KOPT-K1 (cell line): ENCODE data around the gene CACNA1C.
"Not testable (repeated sequence)": the region's sequence is repeated elsewhere in the genome, so short reads cannot be mapped to it uniquely, and the experiment has no call there.

ENCODE experiments used
- H3K27ac ChIP-seq: fragments of 200-600 bp; sonication (generic); 2 replicates; pipeline ENCODE4 v1.5.1; 2016; ENCODE audit warnings: antibody characterized with exemption, mild to moderate bottlenecking, low read depth, low read length; ENCODE audit not compliant: poor library complexity, severe bottlenecking
- H3K36me3 ChIP-seq: fragments of 200-600 bp; sonication (generic); 2 replicates; pipeline ENCODE4 v1.5.1; 2017; ENCODE audit warnings: antibody characterized with exemption, mild to moderate bottlenecking, low read length, moderate library complexity; ENCODE audit not compliant: insufficient read depth
- H3K9me3 ChIP-seq: fragments of 200-600 bp; sonication (generic); 2 replicates; pipeline ENCODE4 v1.5.1; 2017; ENCODE audit warnings: antibody characterized with exemption, low read length, mild to moderate bottlenecking; ENCODE audit not compliant: insufficient read depth, poor library complexity, severe bottlenecking

The CACNA1C gene

DNA sequence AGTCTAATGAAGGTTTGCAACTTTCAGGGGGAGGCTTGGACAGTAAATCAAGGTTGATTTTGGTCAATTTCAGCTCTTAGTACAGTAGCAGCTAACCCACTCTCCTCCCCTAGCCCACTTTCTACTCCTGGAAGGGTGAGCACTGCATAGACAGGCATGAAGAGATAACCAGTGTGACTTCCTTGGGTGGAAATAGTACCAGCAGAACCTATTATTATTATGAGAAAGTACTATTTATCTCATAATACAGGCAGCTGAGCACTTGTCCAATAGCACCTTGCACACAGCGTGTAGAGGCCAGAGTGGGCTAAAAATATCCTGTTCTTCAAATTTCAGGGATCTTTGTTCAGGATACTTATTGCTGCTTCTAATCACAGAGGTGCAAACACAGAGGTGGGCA lies 645.8 kb downstream of the CACNA1C start:
- Histone ChIP-seq H3K36me3 (no peaks in the 10 kb centered on the region), H3K27ac (no peak overlapping the region), H3K9me3 (no peaks in the 10 kb centered on the region)

DNA sequence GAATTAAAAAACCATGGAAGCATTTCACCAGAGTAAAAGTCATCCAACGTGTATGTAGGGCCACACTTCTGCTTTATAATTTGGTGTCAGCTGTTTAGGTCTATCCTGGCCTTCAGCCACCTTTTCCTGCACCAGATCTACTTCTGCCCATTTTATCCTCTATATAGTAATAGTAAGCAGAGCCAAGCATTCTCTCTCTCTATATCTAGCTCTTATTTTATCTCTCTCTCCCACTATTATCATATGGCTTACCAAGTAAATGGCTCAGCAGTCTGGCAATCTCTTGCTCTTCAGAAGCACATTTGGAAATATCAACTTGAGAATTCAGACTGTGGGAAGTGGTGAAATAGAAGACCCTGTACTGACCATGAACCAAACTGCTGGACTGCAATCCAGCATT lies 657.9 kb downstream of the CACNA1C start:
- H3K36me3 ChIP-seq = no peaks in the 10 kb centered on the region
- no peak overlapping the region for H3K27ac ChIP-seq
- H3K9me3 ChIP-seq = peaks cover 28% of the 10 kb centered on the region

DNA sequence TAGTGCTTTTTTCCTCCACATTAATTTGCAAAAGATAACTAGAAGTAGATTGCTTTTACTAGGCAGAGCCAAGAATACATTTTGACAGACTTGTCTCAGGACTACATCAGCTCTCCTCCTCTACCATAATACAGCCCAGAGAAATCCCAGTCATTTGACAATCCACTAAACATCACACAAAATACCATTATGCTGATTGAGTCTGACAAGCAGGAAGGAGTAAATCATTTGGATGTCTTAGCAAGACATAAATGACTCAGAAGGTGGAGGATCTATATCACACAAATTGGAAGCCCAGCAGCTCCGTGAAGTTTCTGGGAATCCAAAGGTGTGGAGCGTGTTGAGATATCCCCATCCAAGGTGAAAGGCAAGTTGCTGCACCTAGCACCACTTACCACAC lies 666.6 kb downstream of the CACNA1C start:
- Histone ChIP-seq H3K27ac (no peak overlapping the region), H3K9me3 (no peaks in the 10 kb centered on the region), H3K36me3 (no peaks in the 10 kb centered on the region)

DNA sequence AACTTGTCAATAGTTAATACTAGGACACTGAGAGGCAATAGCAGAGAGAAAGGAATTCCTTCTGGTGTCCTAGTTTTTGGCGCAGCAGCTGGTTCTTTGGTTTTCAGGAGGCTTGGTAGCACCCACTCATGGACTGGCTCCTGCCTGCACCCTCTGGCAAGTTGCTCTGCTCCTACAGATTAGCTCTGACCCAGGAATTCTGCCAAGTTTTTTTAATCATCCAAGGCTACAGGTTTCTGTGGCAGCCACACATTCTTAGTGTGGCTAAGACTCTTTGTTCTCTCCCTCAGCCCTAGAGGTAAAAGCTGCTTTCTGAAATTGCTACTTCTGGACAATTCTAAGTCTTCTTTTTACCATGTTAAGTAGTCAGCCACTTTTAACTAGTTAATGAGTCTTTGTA lies 670.0 kb downstream of the CACNA1C start:
- Histone ChIP-seq H3K9me3 (no peaks in the 10 kb centered on the region), H3K27ac (no peak overlapping the region), H3K36me3 (no peaks in the 10 kb centered on the region)

DNA sequence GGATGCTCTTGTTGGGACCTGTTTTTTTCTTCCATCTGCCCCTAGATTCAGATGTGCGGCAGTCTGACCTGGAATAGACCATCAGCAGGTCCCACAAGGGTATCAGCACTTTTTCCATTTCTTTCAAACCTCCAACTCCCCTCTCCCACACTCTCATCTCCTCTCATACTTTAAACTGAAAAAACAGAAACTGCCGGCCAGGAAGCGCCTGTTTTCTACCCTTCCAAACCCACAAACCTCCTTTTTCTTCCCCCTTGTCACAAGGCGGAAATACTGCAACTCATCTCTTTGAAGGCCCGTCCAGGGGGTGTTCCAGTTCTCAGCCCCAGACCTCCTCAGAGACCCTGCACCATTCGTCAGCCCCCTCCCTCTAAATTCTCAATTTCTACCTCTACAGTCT lies 679.5 kb downstream of the CACNA1C start:
- Histone ChIP-seq H3K9me3 (no peaks in the 10 kb centered on the region), H3K27ac (peak overlapping the region; percentile 79), H3K36me3 (no peaks in the 10 kb centered on the region)

DNA sequence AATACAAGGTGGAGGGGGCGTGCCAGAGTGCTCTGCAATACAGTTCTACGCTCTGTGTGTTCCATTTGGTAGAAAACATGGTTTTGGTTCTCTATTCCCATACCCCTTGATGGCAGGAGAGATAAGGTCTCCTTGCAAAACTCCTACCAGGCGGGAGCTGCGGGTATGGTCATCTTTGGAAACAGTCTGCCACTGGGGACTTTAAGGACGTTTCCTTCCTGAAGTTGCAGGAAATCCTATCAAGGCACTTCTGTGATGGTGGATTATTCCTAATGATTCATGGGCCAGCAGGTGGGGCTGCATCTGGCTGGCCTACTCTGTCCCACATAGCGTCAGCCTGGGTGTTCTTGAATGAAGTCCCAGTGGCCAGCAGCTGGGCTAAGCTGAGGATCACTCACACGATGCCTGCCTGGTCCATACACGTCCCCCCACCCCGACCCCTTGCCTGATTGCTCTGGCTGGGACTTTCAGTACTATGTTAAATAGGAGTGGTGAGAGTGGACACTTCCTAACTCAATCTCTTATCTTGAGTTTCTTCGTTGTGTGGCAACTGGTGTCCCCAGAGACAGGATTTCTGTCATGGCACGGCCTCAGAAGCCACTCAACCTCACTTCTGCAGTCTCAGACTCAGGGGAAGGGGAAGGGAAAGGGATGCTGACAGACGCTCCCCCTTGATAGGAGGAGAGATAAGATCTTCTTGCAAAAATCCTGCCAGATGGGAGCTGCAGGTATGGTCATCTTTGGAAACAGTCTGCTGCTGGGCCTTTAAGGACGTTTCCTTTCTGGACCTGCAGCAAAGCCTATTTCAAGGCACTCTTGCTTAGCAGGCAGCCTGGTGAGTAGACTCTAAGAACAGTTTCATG lies 680.9 kb downstream of the CACNA1C start:
- H3K9me3 ChIP-seq = no peaks in the 10 kb centered on the region
- H3K27ac ChIP-seq = peak overlapping the region; percentile 79
- H3K36me3 ChIP-seq = no peaks in the 10 kb centered on the region

DNA sequence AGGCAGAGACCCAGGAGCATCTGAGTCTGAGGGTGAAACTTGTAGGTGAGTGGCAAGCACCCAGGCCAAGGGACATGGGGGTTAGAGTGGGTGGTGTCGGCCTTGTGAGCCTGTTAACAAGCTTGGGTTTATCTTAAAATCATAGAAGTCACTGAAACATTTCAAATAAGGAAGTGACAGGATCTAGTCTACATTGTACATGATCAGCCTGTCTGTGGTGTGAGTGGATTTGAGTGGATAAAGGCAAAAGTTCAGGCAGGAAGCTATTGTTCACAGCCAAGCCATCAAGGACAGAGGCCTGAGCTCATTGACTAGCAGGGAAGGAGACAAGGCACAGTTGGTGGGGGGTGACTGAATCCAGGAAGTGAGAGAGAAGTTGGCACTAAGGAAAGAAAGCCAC lies 682.6 kb downstream of the CACNA1C start:
- H3K27ac ChIP-seq = peak overlapping the region; percentile 29
- no peaks in the 10 kb centered on the region for H3K9me3 ChIP-seq
- H3K36me3 ChIP-seq = no peaks in the 10 kb centered on the region

DNA sequence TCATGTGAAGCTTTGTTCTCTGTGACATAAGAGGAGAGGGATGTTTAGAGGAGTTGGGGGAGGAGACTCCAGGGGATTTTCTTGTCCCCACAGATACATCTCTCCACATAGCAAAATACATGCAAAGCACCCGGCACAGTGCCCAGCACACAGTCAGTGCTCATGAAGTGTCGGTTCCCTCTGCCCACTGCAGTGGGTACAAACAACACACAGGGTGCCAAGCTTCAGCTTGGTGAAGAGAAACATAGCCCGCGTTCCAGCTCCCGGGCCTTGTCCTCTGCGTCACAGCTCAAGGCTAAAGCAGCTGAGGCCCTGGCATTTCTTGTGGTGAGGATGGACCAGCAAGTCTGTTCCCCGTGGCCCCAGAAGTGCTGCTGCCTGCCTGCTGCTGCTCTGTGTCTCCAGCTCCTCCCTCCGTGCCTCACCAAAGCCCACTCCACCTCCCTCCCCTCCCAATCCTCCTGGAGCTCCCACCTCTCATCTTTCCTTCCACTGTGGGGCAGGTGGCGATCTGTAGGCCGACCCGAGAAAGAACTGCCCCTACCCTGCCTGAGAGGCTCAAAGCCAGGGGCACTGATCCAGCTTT lies 685.0 kb downstream of the CACNA1C start:
- Histone ChIP-seq H3K36me3 (no peaks in the 10 kb centered on the region), H3K27ac (no peak overlapping the region), H3K9me3 (no peaks in the 10 kb centered on the region)

DNA sequence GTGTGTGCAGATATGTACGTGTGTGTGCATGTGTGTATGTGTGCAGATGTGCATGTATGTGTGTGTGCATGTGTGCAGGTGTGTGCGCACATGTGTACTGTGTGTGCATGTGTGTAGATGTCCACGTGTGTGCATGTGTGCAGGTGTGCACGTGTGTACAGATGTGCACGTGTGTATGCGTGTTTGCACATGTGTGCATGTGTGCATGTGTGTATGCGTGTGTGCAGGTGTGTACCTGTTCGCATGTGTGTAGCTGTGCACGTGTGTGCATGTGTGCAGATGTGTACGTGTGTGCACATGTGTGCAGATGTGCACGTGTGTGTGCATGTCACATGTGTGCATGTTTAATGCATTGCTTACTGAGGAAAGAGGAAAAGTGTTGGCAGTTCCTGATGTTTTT lies 686.3 kb downstream of the CACNA1C start:
- Histone ChIP-seq H3K27ac (no peak overlapping the region), H3K36me3 (no peaks in the 10 kb centered on the region)

DNA sequence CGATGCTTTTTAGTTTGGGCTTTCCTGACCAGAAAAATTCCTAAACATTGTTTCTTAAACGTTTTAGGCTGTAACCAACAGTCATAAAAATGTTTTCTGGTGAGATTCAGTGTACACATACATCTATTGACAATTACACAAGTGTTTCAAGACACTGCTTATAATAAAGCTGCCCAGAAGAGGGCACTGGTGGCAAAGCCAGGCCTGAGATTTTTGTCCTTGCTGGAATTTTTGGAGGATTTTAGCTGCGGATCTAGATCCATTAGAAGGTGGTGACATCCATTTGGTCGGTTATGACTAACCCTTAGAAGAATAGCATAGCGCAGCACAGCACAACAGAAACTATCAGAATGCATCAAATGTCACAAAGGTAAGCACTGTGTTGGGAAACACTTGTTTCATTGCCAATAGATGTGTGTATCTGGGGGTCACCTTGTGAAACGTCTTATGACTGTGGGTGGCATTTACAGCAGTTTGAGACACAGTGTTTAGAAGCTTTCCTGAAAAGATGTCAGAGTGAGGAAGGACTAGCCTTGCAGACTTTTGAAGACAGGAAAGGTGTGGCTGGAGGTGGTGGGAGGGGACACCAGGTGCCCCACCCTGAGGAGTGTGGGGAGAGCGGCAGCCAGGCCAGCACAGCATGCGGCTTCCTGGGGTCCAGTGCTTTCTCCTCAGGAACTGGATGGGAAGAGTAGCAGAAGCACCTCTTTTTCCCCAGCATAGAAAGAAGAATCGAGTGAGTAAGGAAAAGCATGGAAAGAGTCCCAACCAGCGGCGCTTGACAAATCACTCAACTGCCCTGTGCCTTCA lies 687.2 kb downstream of the CACNA1C start:
- H3K27ac ChIP-seq = no peak overlapping the region
- no peaks in the 10 kb centered on the region for H3K9me3 ChIP-seq
- no peaks in the 10 kb centered on the region for H3K36me3 ChIP-seq

More for the DNA sequence above, 686.3 kb downstream of the CACNA1C start:
- H3K9me3 ChIP-seq = no peaks in the 10 kb centered on the region

DNA sequence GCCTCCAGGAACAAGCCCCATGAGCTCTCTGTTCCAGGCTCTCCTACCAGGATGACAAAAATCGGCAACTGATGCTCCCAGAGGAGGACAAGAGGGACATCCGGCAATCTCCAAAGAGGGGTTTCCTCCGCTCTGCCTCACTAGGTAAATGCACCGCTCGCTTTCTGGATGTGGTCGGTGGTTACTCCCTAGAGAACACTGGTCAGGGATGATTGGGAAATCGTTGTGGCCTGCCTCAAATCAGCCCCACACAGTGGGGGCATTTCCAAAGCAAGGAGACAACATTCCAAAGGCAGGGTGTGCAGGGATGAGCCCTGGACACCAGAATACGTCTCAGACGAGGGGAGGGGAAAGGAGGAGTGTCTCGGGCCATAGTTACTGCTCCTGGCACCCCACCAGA lies 689.2 kb downstream of the CACNA1C start:
- H3K36me3 ChIP-seq, H3K27ac ChIP-seq, H3K9me3 ChIP-seq: not testable (repeated sequence)

DNA sequence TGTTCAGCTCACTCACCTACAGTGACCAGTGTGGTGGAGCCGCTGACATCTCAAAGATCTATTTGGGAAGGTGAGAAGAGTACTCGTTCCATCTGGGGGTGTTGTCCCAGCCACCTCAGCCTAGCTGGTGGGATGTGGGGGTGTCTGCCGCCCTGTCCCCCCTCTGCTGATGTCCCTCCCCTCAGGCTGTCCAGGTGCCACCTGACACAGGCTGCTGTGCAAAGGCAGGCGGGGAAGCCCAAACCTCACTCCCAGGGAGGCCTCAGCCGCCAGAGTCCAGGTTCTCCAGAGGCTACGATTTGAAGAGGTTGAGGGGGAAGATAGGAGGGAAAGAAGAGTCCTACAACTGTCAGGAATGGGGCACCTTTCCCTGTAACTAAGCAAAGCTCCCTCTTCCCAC lies 690.7 kb downstream of the CACNA1C start:
- no peaks in the 10 kb centered on the region for H3K36me3 ChIP-seq
- H3K27ac ChIP-seq = no peak overlapping the region
- H3K9me3 ChIP-seq = no peaks in the 10 kb centered on the region

DNA sequence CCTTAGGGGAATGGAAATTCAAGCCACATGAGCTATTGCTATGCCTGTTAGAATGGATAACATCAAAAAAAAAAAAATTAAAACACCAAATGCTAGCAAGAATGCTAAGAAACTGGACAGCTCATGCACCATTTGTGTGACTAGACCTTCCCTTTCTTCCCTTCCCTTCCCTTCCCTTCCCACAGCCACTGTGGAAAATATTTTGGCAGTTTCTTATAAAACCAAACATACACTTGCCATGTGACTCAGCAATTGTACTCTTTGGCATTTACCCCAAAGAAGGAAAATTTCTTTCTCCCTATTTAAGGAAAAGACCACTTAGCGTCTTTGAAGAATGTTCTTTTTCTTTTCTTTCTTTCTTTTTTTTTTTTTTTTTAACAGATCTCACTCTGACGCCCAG lies 692.9 kb downstream of the CACNA1C start:
- H3K36me3 ChIP-seq = no peaks in the 10 kb centered on the region
- no peak overlapping the region for H3K27ac ChIP-seq
- no peaks in the 10 kb centered on the region for H3K9me3 ChIP-seq
